ENCODE data around the gene PPP2R5B. TPM values are rescaled to one million over a fixed set of nuclear protein-coding genes. Genes with fewer than 3 reads are reported as not detected.
A peak's percentile ranks its signal among the peaks of the same experiment; 100 is the strongest.

The PPP2R5B gene
- total RNA-seq, 1 donor from 2014 or later = 26.8 TPM

- Mint-ChIP-seq H3K36me3 (ENCODE audit: unreplicated experiment) (no peaks in the 10 kb centered on the region), H3K27ac (ENCODE audit: unreplicated experiment) (no peak overlapping the region), H3K27me3 (ENCODE audit: unreplicated experiment) (no peaks in the 10 kb centered on the region), H3K4me1 (ENCODE audit: unreplicated experiment) (peaks cover 32% of the 10 kb centered on the region), H3K4me3 (ENCODE audit: unreplicated experiment) (no peak overlapping the region), H3K9me3 (ENCODE audit: unreplicated experiment) (no peaks in the 10 kb centered on the region)
- no peak for DNase-seq (ENCODE audit: extremely low spot score, unreplicated experiment)
- no peak for TF ChIP-seq CTCF (IDR thresholded peaks at IDR 0.05)
These were observed 44.1 kb upstream of the PPP2R5B start for GRCh38 chr11:64880240-64881001.

- Mint-ChIP-seq H3K9me3 (ENCODE audit: unreplicated experiment) (no peaks in the 10 kb centered on the region), H3K36me3 (ENCODE audit: unreplicated experiment) (no peaks in the 10 kb centered on the region), H3K27me3 (ENCODE audit: unreplicated experiment) (no peaks in the 10 kb centered on the region), H3K4me3 (ENCODE audit: unreplicated experiment) (no peak overlapping the region), H3K27ac (ENCODE audit: unreplicated experiment) (no peak overlapping the region), H3K4me1 (ENCODE audit: unreplicated experiment) (peaks cover 28% of the 10 kb centered on the region)
- no peak for TF ChIP-seq CTCF (IDR thresholded peaks at IDR 0.05)
- DNase-seq (ENCODE audit: extremely low spot score, unreplicated experiment) = no peak
These were observed 43.0 kb upstream of the PPP2R5B start for GRCh38 chr11:64881476-64881875.

GRCh38 chr11:64882243-64882642 lies 42.2 kb upstream of the PPP2R5B start:
- no peaks in the 10 kb centered on the region for H3K9me3 Mint-ChIP-seq (ENCODE audit: unreplicated experiment)
- H3K4me1 Mint-ChIP-seq (ENCODE audit: unreplicated experiment) = peaks cover 20% of the 10 kb centered on the region
- peak overlapping the region; percentile 52 for H3K27ac Mint-ChIP-seq (ENCODE audit: unreplicated experiment)
- no peaks in the 10 kb centered on the region for H3K36me3 Mint-ChIP-seq (ENCODE audit: unreplicated experiment)
- DNase-seq (ENCODE audit: extremely low spot score, unreplicated experiment) = no peak
- no peaks in the 10 kb centered on the region for H3K27me3 Mint-ChIP-seq (ENCODE audit: unreplicated experiment)
- no peak overlapping the region for H3K4me3 Mint-ChIP-seq (ENCODE audit: unreplicated experiment)
- no peak for TF ChIP-seq CTCF (IDR thresholded peaks at IDR 0.05)

GRCh38 chr11:64883575-64883974 lies 40.9 kb upstream of the PPP2R5B start:
- no peak for DNase-seq (ENCODE audit: extremely low spot score, unreplicated experiment)
- Mint-ChIP-seq H3K27me3 (ENCODE audit: unreplicated experiment) (no peaks in the 10 kb centered on the region), H3K4me1 (ENCODE audit: unreplicated experiment) (peaks cover 24% of the 10 kb centered on the region), H3K27ac (ENCODE audit: unreplicated experiment) (no peak overlapping the region), H3K36me3 (ENCODE audit: unreplicated experiment) (no peaks in the 10 kb centered on the region), H3K9me3 (ENCODE audit: unreplicated experiment) (no peaks in the 10 kb centered on the region), H3K4me3 (ENCODE audit: unreplicated experiment) (no peak overlapping the region)
- TF ChIP-seq CTCF (IDR thresholded peaks at IDR 0.05) = no peak

- H3K9me3 Mint-ChIP-seq (ENCODE audit: unreplicated experiment) = no peaks in the 10 kb centered on the region
- H3K36me3 Mint-ChIP-seq (ENCODE audit: unreplicated experiment) = no peaks in the 10 kb centered on the region
- no peak for TF ChIP-seq CTCF (IDR thresholded peaks at IDR 0.05)
- peaks cover 23% of the 10 kb centered on the region for H3K4me1 Mint-ChIP-seq (ENCODE audit: unreplicated experiment)
- no peak overlapping the region for H3K4me3 Mint-ChIP-seq (ENCODE audit: unreplicated experiment)
- no peak overlapping the region for H3K27ac Mint-ChIP-seq (ENCODE audit: unreplicated experiment)
- DNase-seq (ENCODE audit: extremely low spot score, unreplicated experiment) = no peak
- H3K27me3 Mint-ChIP-seq (ENCODE audit: unreplicated experiment) = no peaks in the 10 kb centered on the region
These were observed 40.5 kb upstream of the PPP2R5B start for GRCh38 chr11:64884019-64884418.
